ACC112 (cell line): Measurements from ENCODE around the gene FRRS1.
A peak's percentile ranks its signal among the peaks of the same experiment; 100 is the strongest.

Source experiments
- H2AFZ ChIP-seq: fragments of 200-600 bp; sonication (generic); one replicate; pipeline ENCODE4 v1.6.0; 2017; ENCODE audit warnings: antibody characterized with exemption, low read length; ENCODE audit not compliant: unreplicated experiment
- H3K27ac ChIP-seq: fragments of 200-600 bp; sonication (generic); 2 replicates; pipeline ENCODE4 v1.5.1; 2014; ENCODE audit warnings: low read depth, mild to moderate bottlenecking, antibody characterized with exemption, low read length, moderate library complexity
- H3K27me3 ChIP-seq: fragments of 200-600 bp; sonication (generic); 2 replicates; pipeline ENCODE4 v1.6.1; 2014; ENCODE audit warnings: mild to moderate bottlenecking, antibody characterized with exemption, low read length, moderate library complexity, mixed read lengths; ENCODE audit not compliant: insufficient read depth
- H3K36me3 ChIP-seq: fragments of 200-600 bp; sonication (generic); 2 replicates; pipeline ENCODE4 v1.6.1; 2016; ENCODE audit warnings: mild to moderate bottlenecking, antibody characterized with exemption, low read length, moderate library complexity, mixed read lengths; ENCODE audit not compliant: insufficient read depth
- H3K4me1 ChIP-seq: fragments of 200-600 bp; sonication (generic); one replicate; pipeline ENCODE4 v1.6.1; 2016; ENCODE audit warnings: low read length, mixed read lengths; ENCODE audit not compliant: insufficient read depth, unreplicated experiment, control insufficient read depth
- H3K4me3 ChIP-seq: fragments of 200-600 bp; sonication (generic); 2 replicates; pipeline ENCODE4 v1.5.1; 2014; ENCODE audit warnings: mild to moderate bottlenecking, low read depth, low read length
- H3K79me2 ChIP-seq: fragments of 200-600 bp; sonication (generic); one replicate; pipeline ENCODE4 v1.6.0; 2016; ENCODE audit warnings: low read length; ENCODE audit not compliant: control insufficient read depth, unreplicated experiment, insufficient read depth

FRRS1 gene

DNA sequence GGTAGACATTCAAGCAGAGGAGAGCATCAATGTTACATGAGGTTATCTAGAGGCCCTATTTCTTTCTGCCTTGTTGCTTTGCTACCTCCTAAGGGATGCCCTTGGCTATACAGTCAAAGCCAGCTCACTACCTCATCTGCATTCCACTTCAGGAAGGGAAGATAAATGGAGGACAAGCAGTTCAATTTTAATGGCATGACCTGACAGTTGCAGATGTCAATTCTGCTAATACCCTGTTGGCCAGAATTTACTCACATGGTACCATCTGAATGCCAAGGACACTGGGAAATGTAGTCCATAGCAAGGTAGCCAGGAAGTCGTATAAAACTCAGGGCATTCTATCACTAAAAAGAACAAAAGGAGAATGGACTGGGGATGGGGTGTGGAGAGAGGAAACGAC is 89.0 kb downstream of the FRRS1 start:
- no peak overlapping the region for H3K27ac ChIP-seq
- H3K4me1 ChIP-seq, result peaks cover 44% of the 10 kb centered on the region
- no peaks in the 10 kb centered on the region for H3K27me3 ChIP-seq
- no peak overlapping the region for H3K4me3 ChIP-seq
- no peaks in the 10 kb centered on the region for H3K79me2 ChIP-seq
- no peaks in the 10 kb centered on the region for H3K36me3 ChIP-seq
- H2AFZ ChIP-seq, result no peak overlapping the region

DNA sequence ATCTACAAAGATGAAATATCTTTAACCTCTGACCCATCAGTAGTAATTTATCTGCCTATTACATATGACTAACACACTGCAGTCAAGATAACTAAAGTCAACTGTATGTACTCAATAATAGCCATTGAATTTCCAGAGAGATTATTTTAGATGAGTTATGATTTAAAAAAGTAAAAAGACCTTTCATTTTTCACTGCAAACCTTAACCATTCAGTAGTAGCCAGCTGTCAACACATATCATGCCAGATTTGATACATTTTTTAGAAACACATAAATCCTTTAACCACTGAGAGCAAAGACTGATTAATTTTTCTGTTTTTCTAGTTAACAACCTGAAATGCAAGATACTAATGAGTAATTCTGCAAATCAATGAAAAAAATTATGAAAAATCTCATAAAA is 89.6 kb downstream of the FRRS1 start:
- no peak overlapping the region for H3K27ac ChIP-seq
- peaks cover 45% of the 10 kb centered on the region for H3K4me1 ChIP-seq
- H3K27me3 ChIP-seq, result no peaks in the 10 kb centered on the region
- H3K4me3 ChIP-seq, result no peak overlapping the region
- no peak overlapping the region for H2AFZ ChIP-seq
- no peaks in the 10 kb centered on the region for H3K79me2 ChIP-seq
- H3K36me3 ChIP-seq, result no peaks in the 10 kb centered on the region

DNA sequence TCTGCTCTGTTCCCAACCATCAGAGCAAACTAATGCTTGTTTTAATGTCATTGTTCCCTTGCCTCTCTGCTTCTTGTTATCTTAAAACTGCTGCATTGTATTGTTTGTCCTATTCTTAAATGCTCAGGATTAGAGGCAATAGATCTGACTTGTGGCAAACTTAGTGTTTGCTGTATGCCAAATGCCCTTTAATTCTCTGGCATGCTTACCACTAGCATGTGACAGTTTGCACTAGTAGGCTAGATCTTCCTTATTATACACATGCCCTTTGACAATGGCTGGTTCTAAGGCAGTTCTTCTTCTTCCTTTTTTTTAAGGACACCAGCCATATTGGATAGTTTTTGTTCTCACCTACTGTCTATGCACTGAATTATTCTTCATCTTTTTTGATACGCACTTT is 90.4 kb downstream of the FRRS1 start:
- Histone ChIP-seq H3K36me3 (no peaks in the 10 kb centered on the region), H2AFZ (no peak overlapping the region), H3K79me2 (no peaks in the 10 kb centered on the region), H3K27me3 (no peaks in the 10 kb centered on the region), H3K27ac (no peak overlapping the region), H3K4me1 (peaks cover 38% of the 10 kb centered on the region), H3K4me3 (no peak overlapping the region)

DNA sequence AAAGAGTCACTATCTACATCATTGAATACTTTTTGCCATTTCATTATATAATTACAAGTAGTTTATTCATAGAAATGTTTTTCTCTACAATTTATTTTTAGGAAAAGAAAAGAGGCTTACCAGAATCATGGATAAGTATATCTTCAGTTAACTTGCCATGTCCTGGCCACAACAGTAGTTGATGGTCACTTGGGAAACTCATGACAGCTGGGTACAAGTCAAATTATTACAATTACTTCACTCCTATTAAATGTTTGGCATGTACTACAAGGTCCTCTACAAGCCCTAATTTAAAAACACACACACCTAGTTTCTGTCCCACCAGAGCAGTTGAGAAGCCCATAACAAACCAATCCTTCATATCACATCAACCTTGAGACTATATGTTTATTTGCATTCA is 91.1 kb downstream of the FRRS1 start:
- H3K79me2 ChIP-seq, result no peaks in the 10 kb centered on the region
- no peaks in the 10 kb centered on the region for H3K36me3 ChIP-seq
- no peak overlapping the region for H2AFZ ChIP-seq
- H3K4me3 ChIP-seq, result no peak overlapping the region
- H3K27ac ChIP-seq, result no peak overlapping the region
- H3K4me1 ChIP-seq, result peaks cover 36% of the 10 kb centered on the region
- no peaks in the 10 kb centered on the region for H3K27me3 ChIP-seq

DNA sequence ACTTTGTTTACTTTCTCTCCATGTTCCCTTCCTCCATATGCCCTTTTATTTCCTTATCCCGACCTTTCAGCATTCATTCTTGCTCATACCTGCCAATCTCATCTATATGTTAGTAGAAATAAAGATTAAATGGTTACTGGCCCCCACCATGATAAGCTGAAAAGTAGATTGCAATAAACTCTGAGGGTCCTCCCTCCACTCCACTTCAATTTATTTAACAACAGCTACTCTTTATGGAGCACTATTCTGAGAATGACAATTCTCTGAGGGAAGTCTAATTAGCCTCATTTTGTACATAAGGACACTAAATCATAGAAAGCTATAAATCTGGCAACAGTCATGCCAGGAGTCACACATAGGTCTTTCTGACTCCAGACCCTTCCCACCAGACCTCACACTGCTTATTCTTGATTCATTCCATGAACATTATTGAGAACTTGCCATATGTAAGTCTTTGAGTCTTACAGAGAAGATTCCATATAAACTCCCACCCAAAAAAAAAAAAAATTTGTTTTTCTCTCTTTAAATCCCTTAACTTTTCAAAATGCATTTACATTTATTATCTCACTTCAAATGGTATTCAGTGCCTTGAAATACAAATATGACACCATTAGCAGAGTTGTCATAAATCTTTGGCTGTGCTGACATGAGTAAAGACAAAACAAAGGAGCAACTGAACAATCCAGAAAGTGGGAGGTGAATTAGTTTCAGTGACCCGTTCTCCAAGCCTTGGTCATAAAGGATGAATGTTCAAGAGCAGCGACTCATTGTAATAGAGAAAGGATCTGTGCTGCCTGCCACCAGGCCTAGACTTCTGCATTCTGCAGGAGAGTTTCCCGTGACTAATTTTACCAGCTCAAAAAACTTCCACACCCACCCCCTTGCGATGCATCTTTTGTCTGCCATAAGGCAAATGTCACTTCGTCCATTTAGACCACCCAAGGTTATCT is 92.0 kb downstream of the FRRS1 start:
- Histone ChIP-seq H2AFZ (no peak overlapping the region), H3K36me3 (no peaks in the 10 kb centered on the region), H3K4me1 (peaks cover 28% of the 10 kb centered on the region), H3K27ac (no peak overlapping the region), H3K79me2 (no peaks in the 10 kb centered on the region), H3K4me3 (no peak overlapping the region), H3K27me3 (no peaks in the 10 kb centered on the region)

DNA sequence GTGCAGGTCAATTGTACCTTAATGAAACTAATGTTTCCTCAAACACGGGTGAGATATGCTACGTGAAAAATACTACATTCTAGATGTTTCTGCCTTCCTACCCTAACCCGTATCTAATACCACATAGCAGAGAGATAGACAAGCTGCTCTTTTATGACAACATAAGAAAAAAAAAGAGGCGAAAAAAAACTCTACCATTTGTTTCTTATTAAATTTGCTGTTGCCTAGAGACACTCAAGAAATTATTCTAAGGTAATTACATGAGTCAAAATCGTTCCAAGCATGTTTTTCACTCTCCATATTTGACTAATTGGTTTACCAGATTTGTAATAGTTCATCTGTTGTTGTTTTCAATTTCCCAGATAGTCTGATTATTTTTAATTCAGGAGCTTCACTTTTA is 93.1 kb downstream of the FRRS1 start:
- peaks cover 28% of the 10 kb centered on the region for H3K4me1 ChIP-seq

DNA sequence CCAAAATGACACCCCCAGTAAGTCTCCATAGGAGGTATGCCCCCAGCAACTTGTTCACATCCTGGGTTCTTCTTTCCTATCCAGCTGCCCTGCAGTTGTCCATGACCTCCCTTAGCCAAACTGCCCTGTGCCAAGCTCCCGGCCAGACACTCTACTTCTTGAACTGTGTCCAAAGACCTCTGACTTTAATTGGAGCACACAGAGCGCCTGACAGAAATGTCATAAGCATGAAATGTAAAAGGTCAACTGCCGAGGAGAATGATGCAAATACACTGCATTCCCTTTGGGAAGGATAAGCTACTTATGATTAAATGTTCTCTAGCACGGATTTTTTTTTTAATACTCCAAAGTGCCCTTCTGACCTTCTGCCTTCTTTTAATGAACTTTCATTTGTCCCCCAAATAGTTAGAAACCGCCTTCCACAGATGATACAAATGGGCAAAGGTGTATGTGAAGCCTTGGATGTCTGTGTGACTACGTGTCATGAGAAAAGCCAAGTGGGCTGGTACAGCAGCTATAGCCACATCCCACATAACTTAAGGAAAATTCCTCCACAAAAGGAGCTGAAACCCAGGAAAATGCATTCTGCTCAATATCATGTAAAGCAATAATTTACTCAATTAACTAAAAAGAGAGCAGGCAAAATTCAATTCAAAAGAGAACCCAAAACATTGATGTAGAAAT is 93.8 kb downstream of the FRRS1 start:
- Histone ChIP-seq H3K27me3 (no peaks in the 10 kb centered on the region), H3K27ac (peak overlapping the region; percentile 30; the same call in 1 of the 2 replicates), H3K36me3 (no peaks in the 10 kb centered on the region), H3K4me1 (peaks cover 28% of the 10 kb centered on the region), H3K79me2 (no peaks in the 10 kb centered on the region), H3K4me3 (no peak overlapping the region), H2AFZ (peak overlapping the region; percentile 50)

More for the DNA sequence above, 93.1 kb downstream of the FRRS1 start:
- no peaks in the 10 kb centered on the region for H3K27me3 ChIP-seq
- no peak overlapping the region for H3K27ac ChIP-seq
- H3K79me2 ChIP-seq, result no peaks in the 10 kb centered on the region
- H2AFZ ChIP-seq, result no peak overlapping the region
- no peak overlapping the region for H3K4me3 ChIP-seq
- no peaks in the 10 kb centered on the region for H3K36me3 ChIP-seq

DNA sequence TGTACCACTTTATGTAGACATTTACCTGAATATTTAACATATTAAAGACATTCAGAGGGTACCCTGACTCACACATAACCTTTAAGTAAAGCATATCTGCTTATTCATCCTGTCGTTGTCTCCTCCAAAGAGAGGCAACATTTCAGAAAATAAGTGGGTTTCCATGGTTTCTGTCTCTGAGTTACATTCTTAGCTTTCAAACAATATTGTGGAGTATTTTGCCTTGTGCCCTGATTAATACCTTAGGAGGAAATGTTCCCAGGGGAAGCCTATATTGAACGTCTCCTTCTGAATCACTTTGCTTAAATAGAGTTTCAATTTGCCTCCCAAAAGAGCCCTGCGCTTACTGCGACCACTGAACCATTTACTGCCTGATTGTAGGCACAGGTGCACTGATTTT is 94.4 kb downstream of the FRRS1 start:
- Histone ChIP-seq H2AFZ (no peak overlapping the region), H3K4me3 (no peak overlapping the region), H3K4me1 (peaks cover 28% of the 10 kb centered on the region), H3K27me3 (no peaks in the 10 kb centered on the region), H3K79me2 (no peaks in the 10 kb centered on the region), H3K27ac (peak overlapping the region; percentile 30; the same call in 1 of the 2 replicates), H3K36me3 (no peaks in the 10 kb centered on the region)

DNA sequence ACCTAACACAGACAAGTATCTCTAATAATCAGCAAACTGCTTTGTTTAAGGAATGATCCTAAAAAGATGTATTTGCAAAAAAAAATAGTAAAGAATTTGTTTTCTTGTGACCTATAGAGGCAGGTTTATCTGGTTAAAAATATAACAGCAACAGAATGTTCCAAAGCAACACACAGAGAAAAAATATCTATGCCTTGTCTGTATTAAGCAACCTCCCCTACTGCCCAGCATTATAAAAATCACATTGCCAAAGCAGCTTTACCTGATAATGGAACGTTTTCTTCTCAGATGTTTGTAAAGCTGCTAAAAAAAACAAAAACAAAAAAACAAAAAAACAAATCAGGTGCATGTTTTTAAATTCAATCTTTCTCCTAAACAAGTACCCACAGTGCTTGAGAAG is 95.9 kb downstream of the FRRS1 start:
- Histone ChIP-seq H3K36me3 (no peaks in the 10 kb centered on the region), H3K27me3 (no peaks in the 10 kb centered on the region), H3K79me2 (no peaks in the 10 kb centered on the region), H3K4me1 (peaks cover 28% of the 10 kb centered on the region), H3K4me3 (no peak overlapping the region), H3K27ac (no peak overlapping the region), H2AFZ (no peak overlapping the region)

DNA sequence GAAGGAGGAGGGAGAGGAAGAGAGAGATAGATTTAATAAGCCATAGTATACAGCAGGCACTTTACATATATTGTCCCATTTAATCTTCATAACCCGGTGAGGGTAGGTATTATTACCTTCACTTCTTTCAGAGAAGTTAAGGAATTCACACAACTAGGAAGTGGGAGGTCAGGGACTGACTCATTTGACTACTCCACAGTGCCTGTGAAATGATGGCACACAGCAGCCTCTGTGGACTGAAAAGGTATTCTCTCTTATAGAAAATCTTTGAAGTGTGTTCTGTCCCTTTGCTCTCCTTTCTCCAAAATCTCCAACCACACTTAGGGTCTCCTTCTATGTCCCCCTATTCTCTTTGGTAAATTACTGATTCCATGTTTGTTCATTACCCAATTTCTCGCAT is 96.6 kb downstream of the FRRS1 start:
- Histone ChIP-seq H3K36me3 (no peaks in the 10 kb centered on the region), H3K79me2 (no peaks in the 10 kb centered on the region), H2AFZ (no peak overlapping the region), H3K4me3 (no peak overlapping the region), H3K4me1 (peaks cover 26% of the 10 kb centered on the region), H3K27me3 (no peaks in the 10 kb centered on the region), H3K27ac (no peak overlapping the region)

DNA sequence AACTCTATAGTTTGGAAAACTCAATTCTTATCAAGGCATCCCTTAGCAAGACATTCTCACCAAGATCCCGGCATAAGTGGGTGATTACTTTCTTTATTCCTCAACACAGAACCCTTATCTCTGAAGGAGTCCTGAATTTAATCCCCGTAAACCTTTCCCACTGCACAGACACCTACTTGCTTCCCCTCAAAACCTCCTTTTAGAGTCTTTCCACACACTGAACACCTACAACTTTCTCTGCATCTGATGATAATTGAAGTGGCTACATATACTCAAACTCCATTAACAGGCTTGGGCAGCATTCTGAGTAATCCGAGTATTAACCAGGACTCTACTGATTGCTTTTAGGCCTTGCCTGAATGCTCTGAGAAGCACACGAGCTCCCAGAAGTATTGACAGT is 97.1 kb downstream of the FRRS1 start:
- H3K36me3 ChIP-seq, result no peaks in the 10 kb centered on the region
- H3K27me3 ChIP-seq, result no peaks in the 10 kb centered on the region
- peaks cover 22% of the 10 kb centered on the region for H3K4me1 ChIP-seq
- H3K27ac ChIP-seq, result no peak overlapping the region
- no peak overlapping the region for H3K4me3 ChIP-seq
- no peaks in the 10 kb centered on the region for H3K79me2 ChIP-seq
- no peak overlapping the region for H2AFZ ChIP-seq
